ENCODE results near the gene SPATA4. TPM values are rescaled to one million over a fixed set of nuclear protein-coding genes. Genes with fewer than 3 reads are reported as not detected.

SPATA4 gene
- total RNA-seq, 1 donor, result 0.72 TPM

GRCh38 chr4:176186671-176187395 lies 8.6 kb downstream of the SPATA4 start:
- H2AFZ ChIP-seq (ENCODE audit: low read length), result no peak overlapping the region
- no peak overlapping the region for H3K4me2 ChIP-seq (ENCODE audit: insufficient read depth, low read length)
- no peak for DNase-seq (ENCODE audit: insufficient read length, low spot score, missing footprints)
- no peaks in the 10 kb centered on the region for H4K20me1 ChIP-seq (ENCODE audit: insufficient read depth, low read length)
- no peaks in the 10 kb centered on the region for H3K27me3 ChIP-seq (ENCODE audit: insufficient read depth, low read length)
- no peaks in the 10 kb centered on the region for H3K36me3 ChIP-seq (ENCODE audit: insufficient read depth, low read length)
- TF ChIP-seq, protein P1, sequence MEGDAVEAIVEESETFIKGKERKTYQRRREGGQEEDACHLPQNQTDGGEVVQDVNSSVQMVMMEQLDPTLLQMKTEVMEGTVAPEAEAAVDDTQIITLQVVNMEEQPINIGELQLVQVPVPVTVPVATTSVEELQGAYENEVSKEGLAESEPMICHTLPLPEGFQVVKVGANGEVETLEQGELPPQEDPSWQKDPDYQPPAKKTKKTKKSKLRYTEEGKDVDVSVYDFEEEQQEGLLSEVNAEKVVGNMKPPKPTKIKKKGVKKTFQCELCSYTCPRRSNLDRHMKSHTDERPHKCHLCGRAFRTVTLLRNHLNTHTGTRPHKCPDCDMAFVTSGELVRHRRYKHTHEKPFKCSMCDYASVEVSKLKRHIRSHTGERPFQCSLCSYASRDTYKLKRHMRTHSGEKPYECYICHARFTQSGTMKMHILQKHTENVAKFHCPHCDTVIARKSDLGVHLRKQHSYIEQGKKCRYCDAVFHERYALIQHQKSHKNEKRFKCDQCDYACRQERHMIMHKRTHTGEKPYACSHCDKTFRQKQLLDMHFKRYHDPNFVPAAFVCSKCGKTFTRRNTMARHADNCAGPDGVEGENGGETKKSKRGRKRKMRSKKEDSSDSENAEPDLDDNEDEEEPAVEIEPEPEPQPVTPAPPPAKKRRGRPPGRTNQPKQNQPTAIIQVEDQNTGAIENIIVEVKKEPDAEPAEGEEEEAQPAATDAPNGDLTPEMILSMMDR (IDR thresholded peaks at IDR 0.05; ENCODE audit: extremely low read depth, low read depth, low read length), result no peak
- H3K4me3 ChIP-seq (ENCODE audit: insufficient read depth, low read length), result no peak overlapping the region
- no peaks in the 10 kb centered on the region for H3K9me3 ChIP-seq (ENCODE audit: low read depth, low read length)
- H3K4me1 ChIP-seq (ENCODE audit: insufficient read depth, low read length), result peaks cover 24% of the 10 kb centered on the region
- H3K27ac ChIP-seq (ENCODE audit: low read depth, low read length), result no peak overlapping the region
- no peaks in the 10 kb centered on the region for H3K79me2 ChIP-seq (ENCODE audit: insufficient read depth, low read length)

GRCh38 chr4:176186067-176186466 lies 9.3 kb downstream of the SPATA4 start:
- no peak for DNase-seq (ENCODE audit: insufficient read length, low spot score, missing footprints)
- Histone ChIP-seq H3K4me1 (ENCODE audit: insufficient read depth, low read length) (peaks cover 20% of the 10 kb centered on the region), H3K79me2 (ENCODE audit: insufficient read depth, low read length) (no peaks in the 10 kb centered on the region), H3K27ac (ENCODE audit: low read depth, low read length) (no peak overlapping the region), H3K27me3 (ENCODE audit: insufficient read depth, low read length) (no peaks in the 10 kb centered on the region), H3K4me3 (ENCODE audit: insufficient read depth, low read length) (no peak overlapping the region), H3K36me3 (ENCODE audit: insufficient read depth, low read length) (no peaks in the 10 kb centered on the region), H3K9me3 (ENCODE audit: low read depth, low read length) (no peaks in the 10 kb centered on the region), H3K4me2 (ENCODE audit: insufficient read depth, low read length) (no peak overlapping the region), H4K20me1 (ENCODE audit: insufficient read depth, low read length) (no peaks in the 10 kb centered on the region), H2AFZ (ENCODE audit: low read length) (no peak overlapping the region)
- TF ChIP-seq, protein P1 (IDR thresholded peaks at IDR 0.05; ENCODE audit: extremely low read depth, low read depth, low read length), result no peak

DNA sequence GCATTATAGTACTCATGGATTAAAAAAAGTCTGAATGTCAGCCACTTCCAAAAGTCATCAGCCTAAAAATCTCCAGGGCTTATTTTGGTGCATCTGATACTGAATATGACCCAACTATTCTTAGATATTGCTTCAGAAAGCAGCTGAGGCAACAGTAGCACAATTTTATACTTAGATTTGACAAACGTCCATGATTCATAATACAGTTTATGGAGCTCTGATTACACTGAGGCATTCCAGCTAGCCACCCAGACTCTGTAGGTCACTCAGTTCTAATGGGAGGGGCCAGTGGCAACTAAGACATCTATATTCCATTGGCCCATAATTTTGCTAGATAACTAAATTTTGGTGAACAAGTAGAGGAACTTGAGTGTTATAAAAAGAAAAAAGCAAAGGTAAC lies 10.3 kb downstream of the SPATA4 start:
- Histone ChIP-seq H3K4me2 (ENCODE audit: insufficient read depth, low read length) (no peak overlapping the region), H3K4me3 (ENCODE audit: insufficient read depth, low read length) (no peak overlapping the region), H3K4me1 (ENCODE audit: insufficient read depth, low read length) (peaks cover 20% of the 10 kb centered on the region), H4K20me1 (ENCODE audit: insufficient read depth, low read length) (no peaks in the 10 kb centered on the region), H3K27ac (ENCODE audit: low read depth, low read length) (peak overlapping the region; percentile 9), H3K27me3 (ENCODE audit: insufficient read depth, low read length) (no peaks in the 10 kb centered on the region), H3K36me3 (ENCODE audit: insufficient read depth, low read length) (no peaks in the 10 kb centered on the region), H3K9me3 (ENCODE audit: low read depth, low read length) (no peaks in the 10 kb centered on the region), H3K79me2 (ENCODE audit: insufficient read depth, low read length) (no peaks in the 10 kb centered on the region), H2AFZ (ENCODE audit: low read length) (no peak overlapping the region)
- TF ChIP-seq, protein P1 (IDR thresholded peaks at IDR 0.05; ENCODE audit: extremely low read depth, low read depth, low read length), result no peak
- DNase-seq (ENCODE audit: insufficient read length, low spot score, missing footprints), result peak; percentile 74

GRCh38 chr4:176163041-176163440 lies 32.3 kb downstream of the SPATA4 start:
- H3K9me3 ChIP-seq (ENCODE audit: low read depth, low read length), result no peaks in the 10 kb centered on the region
- H4K20me1 ChIP-seq (ENCODE audit: insufficient read depth, low read length), result no peaks in the 10 kb centered on the region
- H3K4me3 ChIP-seq (ENCODE audit: insufficient read depth, low read length), result no peak overlapping the region
- H2AFZ ChIP-seq (ENCODE audit: low read length), result no peak overlapping the region
- H3K4me2 ChIP-seq (ENCODE audit: insufficient read depth, low read length), result no peak overlapping the region
- no peaks in the 10 kb centered on the region for H3K79me2 ChIP-seq (ENCODE audit: insufficient read depth, low read length)
- H3K36me3 ChIP-seq (ENCODE audit: insufficient read depth, low read length), result no peaks in the 10 kb centered on the region
- H3K4me1 ChIP-seq (ENCODE audit: insufficient read depth, low read length), result no peaks in the 10 kb centered on the region
- H3K27ac ChIP-seq (ENCODE audit: low read depth, low read length), result no peak overlapping the region
- TF ChIP-seq, protein P1 (IDR thresholded peaks at IDR 0.05; ENCODE audit: extremely low read depth, low read depth, low read length), result no peak
- no peaks in the 10 kb centered on the region for H3K27me3 ChIP-seq (ENCODE audit: insufficient read depth, low read length)
- no peak for DNase-seq (ENCODE audit: insufficient read length, low spot score, missing footprints)

All from osteoblast (primary cell).